K562 (cell line): ENCODE measurements around the gene SAMD14. TPM values are rescaled to one million over a fixed set of nuclear protein-coding genes. Genes with fewer than 3 reads are reported as not detected.

Source experiments
- ATAC-seq: fragments of 200-7000 bp; cut with Tn5 transposase; 3 replicates; pipeline ENCODE4 v1.9.1; 2020; ENCODE audit warnings: moderate library complexity
- BruUV-seq: library from RNA; stranded (reverse); fragments of 400-500 nt; replicated peaks from 2 replicates; lab custom pipeline; 2021; lab: Mats Ljungman, UMichigan
- CTCF ChIA-PET: fragments of 300-600 bp; formaldehyde crosslinking; extraction: SDS; loops from one replicate; lab custom pipeline; 2021; ENCODE audit warnings: low intra/inter-chr PET ratio; lab: Yijun Ruan, JAX
- POLR2A ChIA-PET: fragments of 300-600, 350-650 bp; sonication (Branson Sonifier 250); formaldehyde crosslinking; extraction: SDS; loops from one replicate; lab custom pipeline; 2021; ENCODE audit warnings: antibody characterized with exemption, inconsistent platforms; lab: Yijun Ruan, JAX
- DNase-seq, 4 experiments: peaks; one replicate each; pipeline versions ENCODE4 v3.0.0 to v3.0.0-alpha.2; 2011 to 2018; ENCODE audit warnings: low spot score in 3 of 4, mixed read lengths in 3 of 4; ENCODE audit errors: extremely low read depth in 1 of 4
- FAIRE-seq: peaks from 2 replicates; lab custom pipeline; 2011; peaks lifted over from hg19 to GRCh38; lab: Jason Lieb, UNC
- H2AFZ ChIP-seq: 2 replicates; pipeline ENCODE4 v1.6.0; 2011; ENCODE audit warnings: low read depth, low read length, control low read depth, inconsistent platforms
- H3K27ac ChIP-seq: fragments of 200-600 bp; 3 replicates; pipeline ENCODE4 v1.8.0; 2011; ENCODE audit warnings: low read depth, mild to moderate bottlenecking, control low read depth, inconsistent platforms, low read length, moderate library complexity, mixed read lengths; ENCODE audit errors: extremely low read depth
- H3K27me3 ChIP-seq, 2 experiments: fragments of 300-600 bp in 1 of 2; 2 replicates in 1 of 2; 3 replicates in 1 of 2; pipeline versions ENCODE4 v1.6.0 to v1.8.0; 2011; ENCODE audit warnings: inconsistent platforms in 2 of 2, low read length in 2 of 2, mild to moderate bottlenecking in 1 of 2, mixed read lengths in 1 of 2, moderate library complexity in 1 of 2; ENCODE audit not compliant: control insufficient read depth in 2 of 2, insufficient read depth in 2 of 2
- H3K36me3 ChIP-seq: fragments of 300-600 bp; 3 replicates; pipeline ENCODE4 v1.8.0; 2011; ENCODE audit warnings: mild to moderate bottlenecking, low read length, inconsistent platforms; ENCODE audit not compliant: control insufficient read depth, insufficient read depth
- H3K4me1 ChIP-seq, 2 experiments: fragments of 200-600 bp in 1 of 2; replicated peaks in 1 of 2; 2 replicates in 1 of 2; 3 replicates in 1 of 2; pipeline versions ENCODE4 v1.5.1 to v1.8.0; 2011; ENCODE audit warnings: inconsistent platforms in 2 of 2, low read length in 2 of 2, mild to moderate bottlenecking in 1 of 2, mixed read lengths in 1 of 2, moderate library complexity in 1 of 2; ENCODE audit not compliant: control insufficient read depth in 2 of 2, insufficient read depth in 2 of 2
- H3K4me2 ChIP-seq: 2 replicates; pipeline ENCODE4 v1.6.1; 2011; ENCODE audit warnings: low read length, control low read depth, inconsistent platforms, mixed read lengths; ENCODE audit not compliant: insufficient read depth
- H3K4me3 ChIP-seq: fragments of 200-600 bp; sonication (generic), shearing (Covaris generic); 2 replicates; pipeline ENCODE4 v1.5.1; 2016; ENCODE audit warnings: control low read depth, inconsistent platforms
- H3K79me2 ChIP-seq: fragments of 200-600 bp; 3 replicates; pipeline ENCODE4 v1.8.0; 2011; ENCODE audit warnings: low read length, inconsistent platforms; ENCODE audit not compliant: control insufficient read depth, insufficient read depth
- H3K9ac ChIP-seq, 2 experiments: 2 replicates each; pipeline versions ENCODE4 v1.6.0 to v1.6.1; 2011; ENCODE audit warnings: low read depth in 2 of 2, low read length in 2 of 2, control low read depth in 1 of 2, inconsistent platforms in 1 of 2, mild to moderate bottlenecking in 1 of 2, mixed read lengths in 1 of 2; ENCODE audit not compliant: insufficient read depth in 1 of 2
- H3K9me1 ChIP-seq: one replicate; pipeline ENCODE4 v1.6.0; 2011; ENCODE audit warnings: inconsistent platforms, mild to moderate bottlenecking, low read length, moderate library complexity; ENCODE audit not compliant: control insufficient read depth, insufficient read depth
- H3K9me3 ChIP-seq: replicated peaks from 2 replicates; pipeline ENCODE4 v1.5.1; 2011; ENCODE audit warnings: low read depth, low read length, inconsistent platforms; ENCODE audit not compliant: control insufficient read depth, insufficient read depth
- H4K20me1 ChIP-seq: replicated peaks from 2 replicates; pipeline ENCODE4 v1.6.1; 2011; ENCODE audit warnings: low read length, inconsistent platforms, mixed read lengths; ENCODE audit not compliant: control insufficient read depth, insufficient read depth
- GABPA ChIP-seq: fragments of 200-800 bp; sonication (Bioruptor generic); conservative IDR thresholded peaks from 2 replicates; pipeline ENCODE4 v1.6.1; 2016; ENCODE audit warnings: low read depth, missing genetic modification characterization, missing compliant biosample characterization
- L3MBTL2 ChIP-seq: fragments of 450-650 bp; IDR thresholded peaks from 2 replicates; pipeline ENCODE4 v1.6.1; 2016; ENCODE audit warnings: mild to moderate bottlenecking, moderate library complexity
- NRF1 ChIP-seq, 2 experiments: fragments of 450-650 bp; IDR thresholded peaks in 1 of 2; conservative IDR thresholded peaks in 1 of 2; 2 replicates each; pipeline ENCODE4 v1.6.1; 2014; ENCODE audit warnings: mild to moderate bottlenecking in 2 of 2
- RBM15 ChIP-seq: fragments of 200-400 bp; formaldehyde crosslinking; IDR thresholded peaks from 2 replicates; pipeline ENCODE4 v1.6.1; 2018; ENCODE audit warnings: mild to moderate bottlenecking, low read length, moderate library complexity; ENCODE audit not compliant: insufficient read depth
- STAT5A ChIP-seq: IDR thresholded peaks from 2 replicates; pipeline ENCODE4 v1.6.1; 2012; ENCODE audit warnings: low read length, inconsistent platforms, borderline replicate concordance
- ZFPM2 ChIP-seq: fragments of 250-450 bp; sonication (Bioruptor Pico); IDR thresholded peaks from 2 replicates; pipeline ENCODE4 v1.5.1; 2022; ENCODE audit warnings: mild to moderate bottlenecking
- ZNF175 ChIP-seq: fragments of 200-800 bp; sonication (Bioruptor generic); IDR thresholded peaks from 2 replicates; pipeline ENCODE4 v1.6.1; 2016; ENCODE audit warnings: low read depth, mild to moderate bottlenecking, missing genetic modification characterization, missing compliant biosample characterization
- ZNF589 ChIP-seq: fragments of 200-800 bp; sonication (Bioruptor generic); IDR thresholded peaks from 2 replicates; pipeline ENCODE4 v1.6.1; 2016; ENCODE audit warnings: low read depth, missing genetic modification characterization, missing compliant biosample characterization
- ZNF639 ChIP-seq, 2 experiments: fragments of 200-800 bp in 1 of 2; sonication (Bioruptor generic) in 1 of 2; sonication (generic) in 1 of 2; formaldehyde crosslinking in 1 of 2; IDR thresholded peaks in 1 of 2; conservative IDR thresholded peaks in 1 of 2; 2 replicates each; pipeline versions ENCODE4 v1.5.0 to v1.6.1; 2016 to 2020; ENCODE audit warnings: missing compliant biosample characterization in 1 of 2, missing genetic modification characterization in 1 of 2, missing genetic modification reagents in 1 of 2
- ZNF644 ChIP-seq: fragments of 200-800 bp; sonication (Bioruptor generic); IDR thresholded peaks from 2 replicates; pipeline ENCODE4 v1.6.1; 2016; ENCODE audit warnings: low read depth, missing genetic modification characterization, missing compliant biosample characterization
- ZNF668 ChIP-seq: fragments of 250-450 bp; sonication (Bioruptor Pico); IDR thresholded peaks from 2 replicates; pipeline ENCODE4 v1.8.0; 2022; ENCODE audit warnings: mild to moderate bottlenecking, inconsistent platforms
- ZNF830 ChIP-seq: fragments of 250-450 bp; sonication (Bioruptor Pico); IDR thresholded peaks from 2 replicates; pipeline ENCODE4 v1.5.0; 2021; ENCODE audit warnings: mild to moderate bottlenecking
- WGBS: fragments of 100-300 bp; shearing (Covaris generic); methylation state at CpG from one replicate; pipeline ENCODE4 v1.1.6; 2016; ENCODE audit warnings: low coverage, mixed read lengths; ENCODE audit not compliant: insufficient coverage; ENCODE audit errors: missing lambda C conversion rate; 5-methylcytosine and 5-hydroxymethylcytosine counted together
- in situ Hi-C: fragments of 300-500 bp; cut with MboI; formaldehyde crosslinking; loops from 4 replicates; pipeline ENCODE4 v1.15.0; 2018; ENCODE audit warnings: inconsistent platforms, mixed read lengths
- intact Hi-C: fragments of 100-400 bp; cut with micrococcal nuclease; formaldehyde crosslinking; loops from 2 replicates; pipeline ENCODE4 v1.14.2; 2022
- polyA plus RNA-seq, 8 experiments: library from polyadenylated mRNA; depleted of rRNA in 4 of 8; stranded (reverse) in 5 of 8; unstranded in 3 of 8; fragments of >200 nt; fragmentation: Nextera tagmentation in 2 of 8; fragmentation: Illumina TruSeq in 1 of 8; extraction: Ambion mirVana in 2 of 8; extraction: Trizol in 1 of 8; gene quantifications; 2 replicates each; pipeline versions ENCODE4 v1.2.1 to v1.2.3, GENCODE V29; 2011 to 2014; ENCODE audit warnings: inconsistent platforms in 1 of 8, missing spikeins in 1 of 8
- total RNA-seq, 7 experiments: library from RNA; depleted of rRNA in 6 of 7; stranded (reverse); fragments of >200 nt in 6 of 7; fragmentation: Illumina TruSeq in 2 of 7; extraction: Trizol in 2 of 7; gene quantifications; 2 replicates each; pipeline versions ENCODE4 v1.2.1 to v1.2.3, GENCODE V29; 2011 to 2021; ENCODE audit warnings: low replicate concordance in 1 of 7
- TF ChIP-seq, protein P1 (sequence below): sonication (generic); formaldehyde crosslinking; IDR thresholded peaks from 2 replicates; pipeline ENCODE4 v1.8.1; 2023; ENCODE audit warnings: mild to moderate bottlenecking, missing genetic modification reagents
- TF ChIP-seq, protein P2 (sequence below): fragments of 200-800 bp; sonication (Bioruptor generic); IDR thresholded peaks from 2 replicates; pipeline ENCODE4 v1.6.1; 2017; ENCODE audit warnings: missing genetic modification characterization, missing compliant biosample characterization

SAMD14 gene
- total and polyA plus RNA-seq, 9 of the 15 experiments (the other 6 are each of a cell fraction or from before 2014, with no cell fraction given) = 0.04 to 0.07 TPM; not detected in 7

- in situ Hi-C loops = no loop called here
- ChIA-PET CTCF (no interaction called here), POLR2A (interaction anchor here (0.6 to 1.6 kb wide), 6 partner anchors 9 to 145 kb away, joined by 3 to 4 read pairs (median 4); no protein-coding TSS in a partner anchor)
- H3K9me1 ChIP-seq = no peaks in the 10 kb centered on the region
- H3K4me2 ChIP-seq = no peak overlapping the region
- WGBS = 28% methylated on average over 9 of the region's 14 CpGs
- H3K9ac ChIP-seq = peak overlapping the region in 1 of 2 experiments; percentile 68; a peak in 2 of 4 replicates
- no peaks in the 10 kb centered on the region for H3K36me3 ChIP-seq
- DNase-seq (no peak), ATAC-seq (peak; percentile 53; the same call in 2 of the 3 replicates), FAIRE-seq (no peak)
- H2AFZ ChIP-seq = peak overlapping the region; percentile 16; the same call in 1 of the 2 replicates
- H3K9me3 ChIP-seq = no peaks in the 10 kb centered on the region
- peaks cover 3 to 20% of the 10 kb centered on the region in 2 experiments; a peak in 3 of 5 replicates for H3K27me3 ChIP-seq
- H3K79me2 ChIP-seq = no peaks in the 10 kb centered on the region
- H3K27ac ChIP-seq = no peak overlapping the region
- peaks cover 8 to 41% of the 10 kb centered on the region in 2 experiments for H3K4me1 ChIP-seq
- peaks cover 6% of the 10 kb centered on the region for H4K20me1 ChIP-seq
- no peak overlapping the region for H3K4me3 ChIP-seq
- no TSS peak for BruUV-seq
- intact Hi-C loops = no loop called here
- TF ChIP-seq ZNF589 (CRISPR knock-in tag) (0 out of 2 replicates have a peak, but pooled peaks have one; percentile 34), ZNF830 (CRISPR knock-in tag) (0 out of 2 replicates have a peak, but pooled peaks have one; percentile 29), ZNF644 (tag) (peak; percentile 83), ZNF668 (no peak), ZNF639 (CRISPR knock-in tag; conservative IDR thresholded peaks at IDR 0.05 in 1 of 2, IDR thresholded peaks at IDR 0.05 in 1 of 2) (peak in 1 of 2 experiments; percentile 69; a peak in 2 of 4 replicates), ZFPM2 (no peak), L3MBTL2 (0 out of 2 replicates have a peak, but pooled peaks have one; percentile 25), RBM15 (no peak), NRF1 (conservative IDR thresholded peaks at IDR 0.05 in 1 of 2, IDR thresholded peaks at IDR 0.05 in 1 of 2) (peak in 1 of 2 experiments; percentile 25; a peak in 2 of 4 replicates), GABPA (peak; percentile 43; the same call in 1 of the 2 replicates), ZNF175 (CRISPR knock-in tag) (peak; percentile 72), STAT5A (no peak)
- TF ChIP-seq, protein P1, sequence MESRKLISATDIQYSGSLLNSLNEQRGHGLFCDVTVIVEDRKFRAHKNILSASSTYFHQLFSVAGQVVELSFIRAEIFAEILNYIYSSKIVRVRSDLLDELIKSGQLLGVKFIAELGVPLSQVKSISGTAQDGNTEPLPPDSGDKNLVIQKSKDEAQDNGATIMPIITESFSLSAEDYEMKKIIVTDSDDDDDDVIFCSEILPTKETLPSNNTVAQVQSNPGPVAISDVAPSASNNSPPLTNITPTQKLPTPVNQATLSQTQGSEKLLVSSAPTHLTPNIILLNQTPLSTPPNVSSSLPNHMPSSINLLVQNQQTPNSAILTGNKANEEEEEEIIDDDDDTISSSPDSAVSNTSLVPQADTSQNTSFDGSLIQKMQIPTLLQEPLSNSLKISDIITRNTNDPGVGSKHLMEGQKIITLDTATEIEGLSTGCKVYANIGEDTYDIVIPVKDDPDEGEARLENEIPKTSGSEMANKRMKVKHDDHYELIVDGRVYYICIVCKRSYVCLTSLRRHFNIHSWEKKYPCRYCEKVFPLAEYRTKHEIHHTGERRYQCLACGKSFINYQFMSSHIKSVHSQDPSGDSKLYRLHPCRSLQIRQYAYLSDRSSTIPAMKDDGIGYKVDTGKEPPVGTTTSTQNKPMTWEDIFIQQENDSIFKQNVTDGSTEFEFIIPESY (CRISPR knock-in tag) = no peak
- TF ChIP-seq, protein P2, sequence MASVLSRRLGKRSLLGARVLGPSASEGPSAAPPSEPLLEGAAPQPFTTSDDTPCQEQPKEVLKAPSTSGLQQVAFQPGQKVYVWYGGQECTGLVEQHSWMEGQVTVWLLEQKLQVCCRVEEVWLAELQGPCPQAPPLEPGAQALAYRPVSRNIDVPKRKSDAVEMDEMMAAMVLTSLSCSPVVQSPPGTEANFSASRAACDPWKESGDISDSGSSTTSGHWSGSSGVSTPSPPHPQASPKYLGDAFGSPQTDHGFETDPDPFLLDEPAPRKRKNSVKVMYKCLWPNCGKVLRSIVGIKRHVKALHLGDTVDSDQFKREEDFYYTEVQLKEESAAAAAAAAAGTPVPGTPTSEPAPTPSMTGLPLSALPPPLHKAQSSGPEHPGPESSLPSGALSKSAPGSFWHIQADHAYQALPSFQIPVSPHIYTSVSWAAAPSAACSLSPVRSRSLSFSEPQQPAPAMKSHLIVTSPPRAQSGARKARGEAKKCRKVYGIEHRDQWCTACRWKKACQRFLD (CRISPR knock-in tag) = 0 out of 2 replicates have a peak, but pooled peaks have one; percentile 25
Observed at GRCh38 chr17:50111673-50112655, 18.0 kb downstream of the SAMD14 start.
